Gastrocnemius medialis (tissue), 4 donors: ENCODE results near the gene CREB3L4.

Source experiments
- CTCF ChIP-seq, 5 experiments: fragments of 450-650 bp in 3 of 5; fragments of 200-600 bp in 2 of 5; sonication (generic) in 2 of 5; IDR thresholded peaks in 4 of 5; conservative IDR thresholded peaks in 1 of 5; 1 replicate in 4 of 5; 2 replicates in 1 of 5; pipeline ENCODE4 v1.5.1; 2016 to 2019; ENCODE audit warnings: antibody characterized with exemption in 5 of 5, mild to moderate bottlenecking in 3 of 5, moderate library complexity in 3 of 5
- POLR2A ChIP-seq, 2 donors: fragments of 450-650 bp; IDR thresholded peaks; one replicate each; pipeline ENCODE4 v1.6.1; 2017; ENCODE audit warnings: antibody characterized with exemption in 2 of 2, mild to moderate bottlenecking in 2 of 2, moderate library complexity in 2 of 2

DNA sequence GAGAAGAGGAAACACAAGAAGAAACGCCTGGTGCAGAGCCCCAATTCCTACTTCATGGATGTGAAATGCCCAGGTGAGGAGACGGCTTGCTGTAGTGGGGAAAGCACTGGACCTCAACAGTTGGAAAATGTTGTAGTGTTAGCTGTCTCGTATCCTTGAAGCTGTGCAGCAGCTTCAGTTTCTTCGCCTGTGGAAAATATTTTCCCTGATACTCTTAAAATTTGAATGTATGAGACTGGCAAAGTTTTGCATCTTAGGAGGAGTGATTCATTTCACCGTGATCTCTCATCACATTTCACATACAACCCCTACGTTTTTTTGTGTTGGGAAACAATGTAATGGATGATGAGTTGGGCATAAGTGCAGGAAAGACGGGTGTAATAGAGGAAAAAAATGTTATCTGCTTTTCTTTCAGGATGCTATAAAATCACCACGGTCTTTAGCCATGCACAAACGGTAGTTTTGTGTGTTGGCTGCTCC lies 23.5 kb downstream of the CREB3L4 start:
- TF ChIP-seq CTCF (IDR thresholded peaks at IDR 0.05 in 4 of 5, conservative IDR thresholded peaks at IDR 0.05 in 1 of 5) (no peak), POLR2A (IDR thresholded peaks at IDR 0.05) (no peak)
